HepG2 (cell line): ENCODE data around the gene ITGB5. TPM values are rescaled to one million over a fixed set of nuclear protein-coding genes. Genes with fewer than 3 reads are reported as not detected.
A peak's percentile ranks its signal among the peaks of the same experiment; 100 is the strongest.

ENCODE experiments used
- CEBPG ChIP-seq: IDR thresholded peaks from 2 replicates; pipeline ENCODE4 v1.6.1; 2016
- DNMT1 ChIP-seq: sonication (generic); formaldehyde crosslinking; IDR thresholded peaks from 2 replicates; pipeline ENCODE4 v1.5.1; 2020; ENCODE audit warnings: mild to moderate bottlenecking, missing genetic modification reagents
- ELF3 ChIP-seq: IDR thresholded peaks from 2 replicates; pipeline ENCODE4 v1.6.1; 2016; ENCODE audit warnings: missing genetic modification reagents, missing compliant biosample characterization
- FOXA3 ChIP-seq: IDR thresholded peaks from 2 replicates; pipeline ENCODE4 v1.6.1; 2016; ENCODE audit warnings: missing genetic modification reagents, missing compliant biosample characterization
- GABPB1 ChIP-seq: IDR thresholded peaks from 2 replicates; pipeline ENCODE4 v1.6.1; 2016; ENCODE audit warnings: mild to moderate bottlenecking, missing genetic modification reagents, moderate library complexity, missing compliant biosample characterization
- GMEB1 ChIP-seq: sonication (generic); formaldehyde crosslinking; IDR thresholded peaks from 2 replicates; pipeline ENCODE4 v1.5.1; 2020; ENCODE audit warnings: missing genetic modification reagents, mild to moderate bottlenecking, borderline replicate concordance
- HMGXB4 ChIP-seq, 2 experiments: sonication (generic) in 1 of 2; formaldehyde crosslinking in 1 of 2; IDR thresholded peaks; 2 replicates each; pipeline versions ENCODE4 v1.4.0 to v1.6.1; 2018 to 2020; ENCODE audit warnings: missing genetic modification reagents in 2 of 2, borderline replicate concordance in 1 of 2, low read depth in 1 of 2, mild to moderate bottlenecking in 1 of 2, missing biosample characterization in 1 of 2
- KDM3A ChIP-seq: IDR thresholded peaks from 2 replicates; pipeline ENCODE4 v1.6.1; 2018; ENCODE audit warnings: low read depth, missing compliant biosample characterization
- KLF11 ChIP-seq: IDR thresholded peaks from 2 replicates; pipeline ENCODE4 v1.6.1; 2016; ENCODE audit warnings: missing compliant biosample characterization
- RBM22 ChIP-seq: fragments of 200-400 bp; formaldehyde crosslinking; optimal IDR thresholded peaks from 2 replicates; pipeline ENCODE3; 2017; ENCODE audit warnings: mild to moderate bottlenecking, low read length, moderate library complexity
- RXRA ChIP-seq: sonication (generic); formaldehyde crosslinking; IDR thresholded peaks from 2 replicates; pipeline ENCODE4 v1.5.1; 2020; ENCODE audit warnings: missing genetic modification reagents
- SNRNP70 ChIP-seq: fragments of 200-400 bp; formaldehyde crosslinking; IDR thresholded peaks from 2 replicates; pipeline ENCODE4 v1.6.1; 2017; ENCODE audit warnings: mild to moderate bottlenecking, low read depth, low read length, moderate library complexity
- TEF ChIP-seq: sonication (generic); formaldehyde crosslinking; IDR thresholded peaks from 2 replicates; pipeline ENCODE4 v1.5.0; 2020; ENCODE audit warnings: missing genetic modification reagents
- ZC3H4 ChIP-seq: sonication (generic); formaldehyde crosslinking; IDR thresholded peaks from 2 replicates; pipeline ENCODE4 v1.4.0; 2020; ENCODE audit warnings: missing genetic modification reagents, borderline replicate concordance
- ZFP37 ChIP-seq: sonication (generic); formaldehyde crosslinking; IDR thresholded peaks from 2 replicates; pipeline ENCODE4 v1.4.0; 2020; ENCODE audit warnings: missing genetic modification reagents, borderline replicate concordance
- ZNF205 ChIP-seq: IDR thresholded peaks from 2 replicates; pipeline ENCODE4 v1.6.1; 2018; ENCODE audit warnings: missing biosample characterization, missing genetic modification reagents
- ZNF3 ChIP-seq: IDR thresholded peaks from 2 replicates; pipeline ENCODE4 v1.7.0; 2017; ENCODE audit warnings: inconsistent platforms
- ZNF317 ChIP-seq: sonication (generic); formaldehyde crosslinking; IDR thresholded peaks from 2 replicates; pipeline ENCODE4 v1.5.0; 2020; ENCODE audit warnings: mild to moderate bottlenecking, missing genetic modification reagents
- ZNF331 ChIP-seq: sonication (generic); formaldehyde crosslinking; IDR thresholded peaks from 2 replicates; pipeline ENCODE4 v1.4.0; 2020; ENCODE audit warnings: missing genetic modification reagents
- ZNF607 ChIP-seq: sonication (generic); formaldehyde crosslinking; IDR thresholded peaks from 2 replicates; pipeline ENCODE4 v1.5.1; 2020; ENCODE audit warnings: missing genetic modification reagents, mild to moderate bottlenecking, borderline replicate concordance
- ZNF839 ChIP-seq: sonication (generic); formaldehyde crosslinking; IDR thresholded peaks from 2 replicates; pipeline ENCODE4 v1.4.0; 2020; ENCODE audit warnings: missing genetic modification reagents, mild to moderate bottlenecking, borderline replicate concordance
- polyA plus RNA-seq, 8 experiments: library from polyadenylated mRNA; depleted of rRNA in 3 of 8; stranded (reverse) in 7 of 8; unstranded in 1 of 8; fragments of >200 nt; fragmentation: Illumina TruSeq in 4 of 8; extraction: Trizol in 4 of 8; gene quantifications; 2 replicates each; pipeline versions ENCODE4 v1.2.1 to v1.2.3, GENCODE V29; 2011 to 2016; ENCODE audit warnings: low read depth in 4 of 8, missing spikeins in 1 of 8, mixed read lengths in 1 of 8; ENCODE audit not compliant: insufficient read depth in 1 of 8
- total RNA-seq, 5 experiments: library from RNA; depleted of rRNA; stranded (reverse); fragments of >200 nt; fragmentation: Illumina TruSeq; extraction: Trizol; gene quantifications; 2 replicates each; pipeline ENCODE4 v1.2.3, GENCODE V29; 2016; ENCODE audit warnings: low read depth in 1 of 5
- TF ChIP-seq, protein P1 (sequence below): sonication (generic); formaldehyde crosslinking; conservative IDR thresholded peaks from 2 replicates; pipeline ENCODE4 v1.4.0; 2020; ENCODE audit warnings: missing genetic modification reagents

The ITGB5 gene
- total and polyA plus RNA-seq, 2 of the 13 experiments (the other 11 are each of a cell fraction or from before 2014, with no cell fraction given), result 74.1 to 343 TPM

DNA sequence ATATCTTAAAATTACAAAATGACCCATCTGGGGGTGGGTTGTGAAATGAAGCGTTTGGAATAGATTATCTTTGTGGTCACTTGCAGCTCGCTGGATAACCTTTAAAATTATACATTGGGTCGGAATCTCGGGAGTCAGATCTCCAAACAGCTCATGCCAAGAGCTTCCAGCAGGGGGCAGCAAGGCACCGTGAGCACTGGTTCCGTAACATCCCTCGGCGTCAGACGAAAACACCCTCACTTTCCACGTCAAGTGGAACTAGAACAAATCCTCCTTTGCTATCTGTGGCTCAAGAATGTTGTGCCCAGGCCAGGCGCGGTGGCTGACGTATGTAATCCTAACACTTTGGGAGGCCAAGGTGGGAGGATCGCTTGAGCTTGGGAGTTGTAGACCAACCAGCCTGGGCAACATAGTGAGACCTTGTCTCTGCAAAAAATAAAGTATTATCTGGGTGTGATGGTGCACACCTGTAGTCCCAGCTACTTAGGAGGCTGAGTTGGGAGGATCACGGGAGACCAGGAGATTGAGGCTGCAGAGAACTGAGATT is 125.8 kb downstream of the ITGB5 start (continued):
- TF ChIP-seq GABPB1 (CRISPR knock-in tag) (peak; percentile 26; the same call in 1 of the 2 replicates), CEBPG (CRISPR knock-in tag) (0 out of 2 replicates have a peak, but pooled peaks have one; percentile 4), TEF (CRISPR knock-in tag) (no peak), KLF11 (CRISPR knock-in tag) (peak; percentile 65; the same call in 1 of the 2 replicates), KDM3A (CRISPR knock-in tag) (0 out of 2 replicates have a peak, but pooled peaks have one; percentile 32), ZNF205 (CRISPR knock-in tag) (0 out of 2 replicates have a peak, but pooled peaks have one; percentile 40), ZC3H4 (0 out of 2 replicates have a peak, but pooled peaks have one; percentile 42), ZNF331 (CRISPR knock-in tag) (0 out of 2 replicates have a peak, but pooled peaks have one; percentile 45), HMGXB4 (CRISPR knock-in tag; IDR thresholded peaks at IDR 0.05; ENCODE audit: borderline replicate concordance in 1 of 2, low read depth in 1 of 2) (peak; percentile 58 to 69; a peak in 2 of 4 replicates), ELF3 (CRISPR knock-in tag) (peak; percentile 36; the same call in 1 of the 2 replicates), ZNF839 (CRISPR knock-in tag) (no peak), DNMT1 (peak; percentile 60; the same call in 1 of the 2 replicates), ZNF3 (peak; percentile 31; the same call in 1 of the 2 replicates), FOXA3 (CRISPR knock-in tag) (peak; percentile 44; the same call in 1 of the 2 replicates), ZFP37 (CRISPR knock-in tag) (no peak), RXRA (CRISPR knock-in tag) (0 out of 2 replicates have a peak, but pooled peaks have one; percentile 38), ZNF317 (CRISPR knock-in tag) (no peak), ZNF607 (CRISPR knock-in tag) (no peak), RBM22 (peak; percentile 36), SNRNP70 (no peak), GMEB1 (no peak)
- TF ChIP-seq, protein P1, sequence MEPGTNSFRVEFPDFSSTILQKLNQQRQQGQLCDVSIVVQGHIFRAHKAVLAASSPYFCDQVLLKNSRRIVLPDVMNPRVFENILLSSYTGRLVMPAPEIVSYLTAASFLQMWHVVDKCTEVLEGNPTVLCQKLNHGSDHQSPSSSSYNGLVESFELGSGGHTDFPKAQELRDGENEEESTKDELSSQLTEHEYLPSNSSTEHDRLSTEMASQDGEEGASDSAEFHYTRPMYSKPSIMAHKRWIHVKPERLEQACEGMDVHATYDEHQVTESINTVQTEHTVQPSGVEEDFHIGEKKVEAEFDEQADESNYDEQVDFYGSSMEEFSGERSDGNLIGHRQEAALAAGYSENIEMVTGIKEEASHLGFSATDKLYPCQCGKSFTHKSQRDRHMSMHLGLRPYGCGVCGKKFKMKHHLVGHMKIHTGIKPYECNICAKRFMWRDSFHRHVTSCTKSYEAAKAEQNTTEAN, result no peak
